Keratinocyte (primary cell): ENCODE measurements around the gene EXOC4. TPM values are rescaled to one million over a fixed set of nuclear protein-coding genes. Genes with fewer than 3 reads are reported as not detected.

Source experiments
- DNase-seq: peaks from one replicate; pipeline ENCODE4 v3.0.0-alpha.2; 2011; ENCODE audit warnings: low read depth, missing footprints, low spot score
- FAIRE-seq: peaks from 2 replicates; lab custom pipeline; 2011; peaks lifted over from hg19 to GRCh38; lab: Jason Lieb, UNC
- H2AFZ ChIP-seq: 2 replicates; pipeline ENCODE4 v1.6.0; 2012; ENCODE audit warnings: low read length, control low read depth, inconsistent platforms; ENCODE audit not compliant: control insufficient read depth
- H3K27ac ChIP-seq: 2 replicates; pipeline ENCODE4 v1.5.1; 2011; ENCODE audit warnings: low read length; ENCODE audit not compliant: control insufficient read depth, insufficient read depth
- H3K27me3 ChIP-seq: 3 replicates; pipeline ENCODE4 v1.6.0; 2011; ENCODE audit warnings: low read length; ENCODE audit not compliant: control insufficient read depth, insufficient read depth; ENCODE audit errors: extremely low read depth
- H3K36me3 ChIP-seq, 2 experiments: 2 replicates in 1 of 2; 3 replicates in 1 of 2; pipeline ENCODE4 v1.5.1; 2011; ENCODE audit warnings: low read length in 2 of 2, mild to moderate bottlenecking in 1 of 2; ENCODE audit not compliant: control insufficient read depth in 2 of 2, insufficient read depth in 2 of 2; ENCODE audit errors: extremely low read depth in 1 of 2
- H3K4me1 ChIP-seq: 3 replicates; pipeline ENCODE4 v1.5.1; 2011; ENCODE audit warnings: low read length; ENCODE audit not compliant: control insufficient read depth, insufficient read depth; ENCODE audit errors: extremely low read depth
- H3K4me2 ChIP-seq: 3 replicates; pipeline ENCODE4 v1.6.0; 2011; ENCODE audit warnings: low read depth, low read length; ENCODE audit not compliant: control insufficient read depth, insufficient read depth; ENCODE audit errors: extremely low read depth
- H3K4me3 ChIP-seq, 3 experiments: fragments of 200-600 bp in 1 of 3; sonication (generic) in 1 of 3; 2 replicates in 2 of 3; 3 replicates in 1 of 3; pipeline ENCODE4 v1.5.1; 2011 to 2016; ENCODE audit warnings: low read length in 3 of 3, mild to moderate bottlenecking in 3 of 3, control low read depth in 2 of 3, inconsistent platforms in 1 of 3, low read depth in 1 of 3, mixed read lengths in 1 of 3, mixed run types in 1 of 3, moderate library complexity in 1 of 3; ENCODE audit not compliant: control insufficient read depth in 2 of 3, insufficient read depth in 2 of 3; ENCODE audit errors: extremely low read depth in 1 of 3
- H3K79me2 ChIP-seq: 2 replicates; pipeline ENCODE4 v1.6.0; 2012; ENCODE audit warnings: low read length; ENCODE audit not compliant: control insufficient read depth, insufficient read depth
- H3K9ac ChIP-seq: 3 replicates; pipeline ENCODE4 v1.6.0; 2011; ENCODE audit warnings: low read length; ENCODE audit not compliant: control insufficient read depth, insufficient read depth; ENCODE audit errors: extremely low read depth
- H3K9me1 ChIP-seq: 3 replicates; pipeline ENCODE4 v1.6.0; 2011; ENCODE audit warnings: low read length; ENCODE audit not compliant: control insufficient read depth, insufficient read depth; ENCODE audit errors: extremely low read depth
- H3K9me3 ChIP-seq: 2 replicates; pipeline ENCODE4 v1.5.1; 2012; ENCODE audit warnings: low read depth, low read length; ENCODE audit not compliant: control insufficient read depth
- H4K20me1 ChIP-seq: 3 replicates; pipeline ENCODE4 v1.6.0; 2011; ENCODE audit warnings: low read length; ENCODE audit not compliant: control insufficient read depth, insufficient read depth; ENCODE audit errors: extremely low read depth
- CTCF ChIP-seq, 3 experiments: IDR thresholded peaks in 1 of 3; conservative IDR thresholded peaks in 1 of 3; optimal IDR thresholded peaks in 1 of 3; 2 replicates in 2 of 3; 3 replicates in 1 of 3; pipeline versions ENCODE3 to v1.5.1; 2011; ENCODE audit warnings: low read length in 3 of 3, mild to moderate bottlenecking in 3 of 3, moderate library complexity in 2 of 3, control low read depth in 1 of 3, inconsistent platforms in 1 of 3; ENCODE audit not compliant: insufficient read depth in 2 of 3; ENCODE audit errors: extremely low read depth in 1 of 3
- EZH2 ChIP-seq: IDR thresholded peaks from one replicate; pipeline ENCODE4 v1.6.1; 2012; ENCODE audit warnings: inconsistent platforms, mild to moderate bottlenecking, low read length, moderate library complexity
- dilution Hi-C: fragments of 300-500 bp; cut with MboI; formaldehyde crosslinking; loops from one replicate; pipeline ENCODE4 v1.7.0; 2020; ENCODE audit warnings: low sequenced_read_pairs; ENCODE audit not compliant: extremely low pct_ligation_motif_present
- polyA plus RNA-seq, 5 experiments: library from polyadenylated mRNA; depleted of rRNA in 3 of 5; stranded (reverse) in 3 of 5; stranded (forward) in 1 of 5; unstranded in 1 of 5; fragments of >200 nt; gene quantifications; 1 replicate in 1 of 5; 2 replicates in 3 of 5; 3 replicates in 1 of 5; pipeline versions ENCODE4 v1.2.1 to v1.2.3, GENCODE V29; 2011 to 2012; ENCODE audit warnings: missing spikeins in 2 of 5, low read depth in 1 of 5, low replicate concordance in 1 of 5

The EXOC4 gene
- polyA plus RNA-seq, 1 donor (not counting 4 experiments of a cell fraction or from before 2014, with no cell fraction given) = 52.6 TPM

- Histone ChIP-seq H3K27me3 (no peaks in the 10 kb centered on the region), H3K9me1 (no peaks in the 10 kb centered on the region), H3K4me3 (peak overlapping the region in 1 of 3 experiments; percentile 17), H4K20me1 (no peaks in the 10 kb centered on the region), H2AFZ (no peak overlapping the region), H3K9ac (no peak overlapping the region), H3K36me3 (no peaks in the 10 kb centered on the region), H3K9me3 (peaks cover 3% of the 10 kb centered on the region), H3K4me2 (peak overlapping the region; percentile 45), H3K4me1 (peaks cover 44% of the 10 kb centered on the region), H3K79me2 (no peaks in the 10 kb centered on the region), H3K27ac (peak overlapping the region; percentile 52)
- dilution Hi-C loops = no loop called here
- DNase-seq (peak; percentile 21), FAIRE-seq (no peak)
- TF ChIP-seq EZH2 (no peak), CTCF (optimal IDR thresholded peaks at IDR 0.05 in 1 of 3, IDR thresholded peaks at IDR 0.05 in 1 of 3, conservative IDR thresholded peaks at IDR 0.05 in 1 of 3; ENCODE audit: extremely low read depth in 1 of 3, insufficient read depth in 2 of 3, low read length in 3 of 3) (peak in 1 of 3 experiments; percentile 12)
Measured at GRCh38 chr7:133854739-133855138, 601.9 kb downstream of the EXOC4 start.

GRCh38 chr7:133857376-133858119, 604.7 kb downstream of the EXOC4 start:
- Histone ChIP-seq H3K79me2 (no peaks in the 10 kb centered on the region), H2AFZ (peak overlapping the region; percentile 38), H3K4me2 (peak overlapping the region; percentile 46), H3K9me1 (no peaks in the 10 kb centered on the region), H4K20me1 (no peaks in the 10 kb centered on the region), H3K27me3 (no peaks in the 10 kb centered on the region), H3K27ac (no peak overlapping the region), H3K9me3 (peaks cover 3% of the 10 kb centered on the region), H3K4me1 (peaks cover 33% of the 10 kb centered on the region), H3K9ac (no peak overlapping the region), H3K36me3 (no peaks in the 10 kb centered on the region), H3K4me3 (no peak overlapping the region)
- TF ChIP-seq CTCF (optimal IDR thresholded peaks at IDR 0.05 in 1 of 3, IDR thresholded peaks at IDR 0.05 in 1 of 3, conservative IDR thresholded peaks at IDR 0.05 in 1 of 3; ENCODE audit: extremely low read depth in 1 of 3, insufficient read depth in 2 of 3, low read length in 3 of 3) (no peak), EZH2 (no peak)
- FAIRE-seq = no peak
- dilution Hi-C loops = no loop called here
- no peak for DNase-seq
